Measurements from ENCODE around the gene FAM234A. TPM values are rescaled to one million over a fixed set of nuclear protein-coding genes. Genes with fewer than 3 reads are reported as not detected.
"Not testable (repeated sequence)": the region's sequence is repeated elsewhere in the genome, so short reads cannot be mapped to it uniquely, and the experiment has no call there.

FAM234A gene
- total and polyA plus RNA-seq, 2 donors from 2014 or later: 65.3 to 109 TPM

DNA sequence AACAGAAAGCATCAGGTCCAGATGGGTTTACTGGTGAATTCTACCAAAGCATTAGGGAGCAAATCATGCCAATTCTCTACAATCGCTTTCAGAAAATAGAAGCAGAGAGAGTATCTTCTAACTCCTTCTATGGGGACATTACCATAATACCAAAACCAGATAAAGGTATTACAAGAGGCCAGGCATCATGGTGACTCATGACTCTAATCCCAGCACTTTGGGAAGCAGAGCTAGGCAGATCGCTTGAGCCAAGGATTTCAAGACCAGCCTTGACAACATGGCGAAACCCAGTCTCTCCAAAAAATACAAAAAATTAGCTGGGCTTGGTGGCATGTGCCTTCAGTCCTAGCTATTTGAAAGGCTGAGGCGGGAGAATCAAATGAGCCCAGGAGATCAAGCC lies 31.4 kb upstream of the FAM234A start:
- H3K36me3 ChIP-seq (ENCODE audit: control insufficient read depth in 2 of 3, insufficient read depth in 3 of 3, low read length in 3 of 3): peaks cover 13 to 49% (median 27%) of the 10 kb centered on the region in 3 donors
- no peak overlapping the region for H3K27ac ChIP-seq (ENCODE audit: low read depth in 2 of 2, low read length in 2 of 2)
- no peak overlapping the region for H3K4me3 ChIP-seq (ENCODE audit: low read length in 3 of 3)
- H3K9me3 ChIP-seq (ENCODE audit: control insufficient read depth in 2 of 3, insufficient read depth in 1 of 3, low read length in 3 of 3): no peaks in the 10 kb centered on the region
- no peak overlapping the region for H3K9ac ChIP-seq (ENCODE audit: low read length in 3 of 3)
- no peaks in the 10 kb centered on the region for H3K4me1 ChIP-seq (ENCODE audit: control insufficient read depth in 2 of 3, insufficient read depth in 2 of 3, low read depth in 1 of 3, low read length in 3 of 3)
- no peaks in the 10 kb centered on the region for H3K27me3 ChIP-seq (ENCODE audit: control insufficient read depth, insufficient read depth, low read length)
- FAIRE-seq (no peak), DNase-seq (no peak)
- intact Hi-C loops (cut with DNase I): no loop called here
- TF ChIP-seq, protein P1, sequence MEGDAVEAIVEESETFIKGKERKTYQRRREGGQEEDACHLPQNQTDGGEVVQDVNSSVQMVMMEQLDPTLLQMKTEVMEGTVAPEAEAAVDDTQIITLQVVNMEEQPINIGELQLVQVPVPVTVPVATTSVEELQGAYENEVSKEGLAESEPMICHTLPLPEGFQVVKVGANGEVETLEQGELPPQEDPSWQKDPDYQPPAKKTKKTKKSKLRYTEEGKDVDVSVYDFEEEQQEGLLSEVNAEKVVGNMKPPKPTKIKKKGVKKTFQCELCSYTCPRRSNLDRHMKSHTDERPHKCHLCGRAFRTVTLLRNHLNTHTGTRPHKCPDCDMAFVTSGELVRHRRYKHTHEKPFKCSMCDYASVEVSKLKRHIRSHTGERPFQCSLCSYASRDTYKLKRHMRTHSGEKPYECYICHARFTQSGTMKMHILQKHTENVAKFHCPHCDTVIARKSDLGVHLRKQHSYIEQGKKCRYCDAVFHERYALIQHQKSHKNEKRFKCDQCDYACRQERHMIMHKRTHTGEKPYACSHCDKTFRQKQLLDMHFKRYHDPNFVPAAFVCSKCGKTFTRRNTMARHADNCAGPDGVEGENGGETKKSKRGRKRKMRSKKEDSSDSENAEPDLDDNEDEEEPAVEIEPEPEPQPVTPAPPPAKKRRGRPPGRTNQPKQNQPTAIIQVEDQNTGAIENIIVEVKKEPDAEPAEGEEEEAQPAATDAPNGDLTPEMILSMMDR (IDR thresholded peaks at IDR 0.05; ENCODE audit: borderline replicate concordance, extremely low read depth, insufficient read depth): no peak

DNA sequence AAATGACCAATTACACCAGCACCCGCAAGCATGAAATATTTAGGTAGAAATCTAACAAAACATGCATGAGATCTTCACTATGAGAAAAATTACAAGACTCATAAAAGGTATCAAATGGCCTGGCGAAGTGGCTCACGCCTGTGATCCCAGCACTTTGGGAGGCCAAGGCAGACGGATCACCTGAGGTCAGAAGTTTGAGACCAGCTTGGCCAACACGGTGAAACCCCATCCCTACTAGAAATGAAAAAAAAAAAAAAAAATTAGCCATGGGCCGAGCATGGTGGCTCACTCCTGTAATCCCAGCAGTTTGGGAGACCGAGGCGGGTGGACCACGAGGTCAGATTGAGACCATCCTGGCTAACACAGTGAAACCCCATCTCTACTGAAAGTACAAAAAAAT lies 30.6 kb upstream of the FAM234A start:
- DNase-seq; H3K9me3 ChIP-seq (ENCODE audit: control insufficient read depth in 2 of 3, insufficient read depth in 1 of 3, low read length in 3 of 3); H3K27ac ChIP-seq (ENCODE audit: low read depth in 2 of 2, low read length in 2 of 2); H3K4me1 ChIP-seq (ENCODE audit: control insufficient read depth in 2 of 3, insufficient read depth in 2 of 3, low read depth in 1 of 3, low read length in 3 of 3); H3K4me3 ChIP-seq (ENCODE audit: low read length in 3 of 3); H3K27me3 ChIP-seq (ENCODE audit: control insufficient read depth, insufficient read depth, low read length); FAIRE-seq; H3K9ac ChIP-seq (ENCODE audit: low read length in 3 of 3); intact Hi-C loops (cut with DNase I): not testable (repeated sequence)
- H3K36me3 ChIP-seq (ENCODE audit: control insufficient read depth in 2 of 3, insufficient read depth in 3 of 3, low read length in 3 of 3): peaks cover 11 to 44% (median 28%) of the 10 kb centered on the region in 3 donors

DNA sequence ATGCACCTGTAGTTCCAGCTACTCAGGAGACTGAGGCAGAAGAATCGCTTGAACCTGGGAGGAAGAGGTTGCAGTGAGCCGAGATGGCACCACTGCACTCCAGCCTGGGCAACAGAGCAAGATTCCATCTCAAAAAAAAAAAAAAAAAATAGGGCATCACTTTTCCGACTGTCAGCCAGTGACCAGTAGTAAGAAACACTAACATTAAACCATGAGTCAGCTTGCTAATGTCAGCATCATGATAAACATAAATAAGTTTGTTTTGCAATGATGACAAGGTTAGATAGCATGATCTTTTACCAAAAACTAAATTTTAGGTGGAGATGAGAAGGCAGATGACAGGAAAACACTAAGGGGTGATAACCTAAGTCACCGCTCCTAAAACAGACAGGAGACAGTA lies 25.3 kb upstream of the FAM234A start:
- H3K4me3 ChIP-seq (ENCODE audit: low read length in 3 of 3); H3K9ac ChIP-seq (ENCODE audit: low read length in 3 of 3); H3K27me3 ChIP-seq (ENCODE audit: control insufficient read depth, insufficient read depth, low read length); DNase-seq; H3K4me1 ChIP-seq (ENCODE audit: control insufficient read depth in 2 of 3, insufficient read depth in 2 of 3, low read depth in 1 of 3, low read length in 3 of 3); intact Hi-C loops (cut with DNase I); FAIRE-seq; H3K9me3 ChIP-seq (ENCODE audit: control insufficient read depth in 2 of 3, insufficient read depth in 1 of 3, low read length in 3 of 3); H3K27ac ChIP-seq (ENCODE audit: low read depth in 2 of 2, low read length in 2 of 2): not testable (repeated sequence)
- peaks cover 13 to 37% (median 36%) of the 10 kb centered on the region in 3 donors for H3K36me3 ChIP-seq (ENCODE audit: control insufficient read depth in 2 of 3, insufficient read depth in 3 of 3, low read length in 3 of 3)

DNA sequence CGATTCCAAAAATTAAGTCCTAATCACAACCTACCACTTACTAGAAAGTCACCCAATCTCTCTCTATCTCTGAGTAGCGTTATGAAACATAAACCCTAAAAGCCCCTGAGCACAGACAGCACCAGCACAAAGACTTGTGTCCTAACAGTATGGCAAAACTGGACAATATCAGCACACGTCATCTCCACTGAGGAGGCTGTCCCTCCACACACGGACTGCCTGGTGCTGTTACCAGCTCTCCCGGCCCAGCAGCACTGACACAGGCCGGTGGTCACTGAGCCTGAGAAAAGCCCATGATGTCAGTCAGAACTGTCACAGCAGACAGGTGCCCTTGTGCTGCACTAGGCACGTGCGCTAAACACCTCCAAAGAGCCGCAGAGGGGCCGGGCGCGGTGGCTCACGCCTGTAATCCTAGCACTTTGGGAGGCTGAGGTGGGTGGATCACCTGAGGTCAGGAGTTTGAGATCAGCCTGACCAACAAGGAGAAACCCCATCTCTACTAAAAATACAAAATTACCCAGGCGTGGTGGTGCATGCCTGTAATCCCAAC lies 22.9 kb upstream of the FAM234A start:
- H3K9me3 ChIP-seq (ENCODE audit: control insufficient read depth in 2 of 3, insufficient read depth in 1 of 3, low read length in 3 of 3); intact Hi-C loops (cut with DNase I); H3K4me1 ChIP-seq (ENCODE audit: control insufficient read depth in 2 of 3, insufficient read depth in 2 of 3, low read depth in 1 of 3, low read length in 3 of 3); H3K9ac ChIP-seq (ENCODE audit: low read length in 3 of 3); FAIRE-seq; H3K27me3 ChIP-seq (ENCODE audit: control insufficient read depth, insufficient read depth, low read length); DNase-seq; H3K27ac ChIP-seq (ENCODE audit: low read depth in 2 of 2, low read length in 2 of 2); H3K4me3 ChIP-seq (ENCODE audit: low read length in 3 of 3): not testable (repeated sequence)
- H3K36me3 ChIP-seq (ENCODE audit: control insufficient read depth in 2 of 3, insufficient read depth in 3 of 3, low read length in 3 of 3): peaks cover 2 to 26% (median 25%) of the 10 kb centered on the region in 3 donors

DNA sequence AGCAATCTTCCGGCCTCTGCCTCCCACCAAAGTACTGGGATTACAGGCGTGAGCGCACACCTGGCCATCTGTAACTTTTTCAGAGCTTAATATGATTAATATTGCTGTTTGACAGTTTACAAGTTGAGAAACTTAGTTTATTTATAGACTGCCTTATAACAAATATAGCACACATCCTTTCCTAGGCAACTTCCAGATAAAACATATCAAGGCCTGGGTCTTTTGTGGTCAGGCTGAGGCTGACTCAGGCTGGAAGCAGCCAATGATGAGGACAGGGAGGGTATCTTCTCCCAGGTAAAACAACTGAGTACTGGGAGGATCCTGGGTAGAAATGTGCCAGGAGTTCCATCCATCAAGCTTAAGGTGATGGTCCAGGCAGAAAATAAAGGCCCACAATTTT lies 21.6 kb upstream of the FAM234A start:
- TF ChIP-seq, protein P1 (IDR thresholded peaks at IDR 0.05; ENCODE audit: borderline replicate concordance, extremely low read depth, insufficient read depth): no peak
- no peak overlapping the region for H3K27ac ChIP-seq (ENCODE audit: low read depth in 2 of 2, low read length in 2 of 2)
- DNase-seq: no peak
- peaks cover 0 to 2% (median 0%) of the 10 kb centered on the region in 3 donors for H3K4me1 ChIP-seq (ENCODE audit: control insufficient read depth in 2 of 3, insufficient read depth in 2 of 3, low read depth in 1 of 3, low read length in 3 of 3)
- no peak overlapping the region for H3K4me3 ChIP-seq (ENCODE audit: low read length in 3 of 3)
- H3K27me3 ChIP-seq (ENCODE audit: control insufficient read depth, insufficient read depth, low read length): no peaks in the 10 kb centered on the region
- intact Hi-C loops (cut with DNase I): no loop called here
- H3K9me3 ChIP-seq (ENCODE audit: control insufficient read depth in 2 of 3, insufficient read depth in 1 of 3, low read length in 3 of 3): no peaks in the 10 kb centered on the region
- no peak overlapping the region for H3K9ac ChIP-seq (ENCODE audit: low read length in 3 of 3)
- peaks cover 2 to 28% (median 17%) of the 10 kb centered on the region in 3 donors for H3K36me3 ChIP-seq (ENCODE audit: control insufficient read depth in 2 of 3, insufficient read depth in 3 of 3, low read length in 3 of 3)
- no peak for FAIRE-seq
